SK-N-MC (cell line): ENCODE data around the gene FLNA.

Experiments used
- EZH2 ChIP-seq: fragments of 200-600 bp; sonication (generic); IDR thresholded peaks from one replicate; pipeline ENCODE4 v1.6.1; 2017; ENCODE audit warnings: antibody characterized with exemption
- FOXP2 ChIP-seq: optimal IDR thresholded peaks from 2 replicates; pipeline ENCODE3; 2011; ENCODE audit warnings: mild to moderate bottlenecking, moderate library complexity; ENCODE audit not compliant: insufficient read depth; ENCODE audit errors: extremely low read length, control extremely low read depth
- POLR2AphosphoS5 ChIP-seq: IDR thresholded peaks from 2 replicates; pipeline ENCODE4 v1.6.1; 2012; ENCODE audit warnings: mild to moderate bottlenecking, low read depth, low read length, borderline replicate concordance

DNA sequence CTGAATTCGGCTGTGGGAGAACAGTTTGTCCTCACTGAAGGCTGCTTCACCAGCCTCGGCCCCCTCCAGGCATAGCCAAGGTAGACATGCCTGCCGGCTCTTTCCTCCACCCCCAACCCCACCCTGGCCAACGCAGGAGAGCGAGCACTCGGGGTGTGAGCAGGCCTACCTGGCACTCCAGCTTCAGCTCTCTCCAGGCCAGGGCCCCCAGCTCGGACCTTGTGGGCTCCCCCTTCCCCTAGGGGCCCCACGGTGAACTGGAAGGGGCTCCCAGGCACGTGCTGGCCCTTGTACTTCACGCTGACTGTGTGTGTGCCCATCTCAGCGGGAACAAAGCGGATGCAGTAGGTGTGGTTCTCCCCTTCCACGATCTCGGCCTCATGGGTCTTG, 22.4 kb downstream of the FLNA start:
- no peak for TF ChIP-seq POLR2AphosphoS5
- no peak for TF ChIP-seq EZH2
- TF ChIP-seq FOXP2 = no peak
